NCI-H1417 (cell line): Measurements from ENCODE around the gene SLC1A1.
A peak's percentile ranks its signal among the peaks of the same experiment; 100 is the strongest.
"Not testable (repeated sequence)": the region's sequence is repeated elsewhere in the genome, so short reads cannot be mapped to it uniquely, and the experiment has no call there.

Experiments
- DNase-seq, 3 experiments: peaks; one replicate each; lab custom pipeline; 2025; lab: John Stamatoyannopoulos, UW

Gene SLC1A1

GRCh38 chr9:4506490-4506889, 16.2 kb downstream of the SLC1A1 start:
- no peak for DNase-seq

- DNase-seq, result no peak
Measured at GRCh38 chr9:4507306-4508130, 17.2 kb downstream of the SLC1A1 start.

- DNase-seq, result no peak
Measured at GRCh38 chr9:4508246-4508906, 18.1 kb downstream of the SLC1A1 start.

- DNase-seq, result no peak
Measured at GRCh38 chr9:4508907-4509589, 18.8 kb downstream of the SLC1A1 start.

- no peak for DNase-seq
Measured at GRCh38 chr9:4509590-4509984, 19.3 kb downstream of the SLC1A1 start.

GRCh38 chr9:4510546-4511322, 20.5 kb downstream of the SLC1A1 start:
- no peak for DNase-seq

GRCh38 chr9:4514252-4515128, 24.2 kb downstream of the SLC1A1 start:
- no peak for DNase-seq

GRCh38 chr9:4515958-4516375, 25.7 kb downstream of the SLC1A1 start:
- no peak for DNase-seq

GRCh38 chr9:4517274-4517673, 27.0 kb downstream of the SLC1A1 start:
- DNase-seq, result no peak

GRCh38 chr9:4519604-4520003, 29.3 kb downstream of the SLC1A1 start:
- no peak for DNase-seq

- DNase-seq, result no peak
Measured at GRCh38 chr9:4520055-4520454, 29.8 kb downstream of the SLC1A1 start.

- DNase-seq, result peak in 1 of 3 experiments; percentile 4
Measured at GRCh38 chr9:4530375-4530774, 40.1 kb downstream of the SLC1A1 start.

GRCh38 chr9:4530831-4531230, 40.6 kb downstream of the SLC1A1 start:
- not testable (repeated sequence) for DNase-seq

GRCh38 chr9:4531355-4531754, 41.1 kb downstream of the SLC1A1 start:
- DNase-seq, result peak in 1 of 3 experiments; percentile 1

GRCh38 chr9:4533881-4534280, 43.6 kb downstream of the SLC1A1 start:
- not testable (repeated sequence) for DNase-seq

GRCh38 chr9:4536196-4536595, 45.9 kb downstream of the SLC1A1 start:
- not testable (repeated sequence) for DNase-seq

GRCh38 chr9:4537581-4537980, 47.3 kb downstream of the SLC1A1 start:
- no peak for DNase-seq

- DNase-seq, result no peak
Measured at GRCh38 chr9:4538107-4538506, 47.8 kb downstream of the SLC1A1 start.

GRCh38 chr9:4538621-4539020, 48.4 kb downstream of the SLC1A1 start:
- peak in 1 of 3 experiments; percentile 4 for DNase-seq

- no peak for DNase-seq
Measured at GRCh38 chr9:4540425-4540824, 50.2 kb downstream of the SLC1A1 start.

- DNase-seq, result no peak
Measured at GRCh38 chr9:4541281-4541680, 51.0 kb downstream of the SLC1A1 start.
